Trophoblast cell (in vitro differentiated cells and primary cell): ENCODE results near the gene NQO2.

Source experiments
- DNase-seq, 2 donors: peaks; one replicate each; pipeline ENCODE4 v3.0.0-alpha.2; 2016
- H2AFZ ChIP-seq: 2 replicates; pipeline ENCODE4 v1.6.1; 2013; ENCODE audit warnings: low read length, moderate library complexity, mild to moderate bottlenecking; ENCODE audit not compliant: insufficient read depth, poor library complexity
- H2AK5ac ChIP-seq: 2 replicates; pipeline ENCODE4 v1.6.1; 2013; ENCODE audit warnings: mild to moderate bottlenecking, low read length
- H2BK120ac ChIP-seq: 2 replicates; pipeline ENCODE4 v1.6.1; 2013; ENCODE audit warnings: low read length, mild to moderate bottlenecking, moderate library complexity; ENCODE audit not compliant: insufficient read depth, poor library complexity
- H2BK12ac ChIP-seq: 2 replicates; pipeline ENCODE4 v1.6.1; 2013; ENCODE audit warnings: mild to moderate bottlenecking, low read length, moderate library complexity
- H2BK5ac ChIP-seq: 2 replicates; pipeline ENCODE4 v1.6.1; 2013; ENCODE audit warnings: low read length, low read depth, moderate library complexity, mild to moderate bottlenecking; ENCODE audit not compliant: poor library complexity
- H3K14ac ChIP-seq: 2 replicates; pipeline ENCODE4 v1.6.1; 2013; ENCODE audit warnings: mild to moderate bottlenecking, low read length
- H3K18ac ChIP-seq: 2 replicates; pipeline ENCODE4 v1.6.1; 2013; ENCODE audit warnings: mild to moderate bottlenecking, low read length
- H3K23ac ChIP-seq: 2 replicates; pipeline ENCODE4 v1.6.1; 2013; ENCODE audit warnings: low read length
- H3K27ac ChIP-seq: 2 replicates; pipeline ENCODE4 v1.5.1; 2013; ENCODE audit warnings: low read depth, mild to moderate bottlenecking, inconsistent platforms, low read length, moderate library complexity
- H3K27me3 ChIP-seq: 2 replicates; pipeline ENCODE4 v1.6.1; 2013; ENCODE audit warnings: inconsistent platforms, mild to moderate bottlenecking, low read length, moderate library complexity; ENCODE audit not compliant: insufficient read depth
- H3K36me3 ChIP-seq, 2 experiments: 1 replicate in 1 of 2; 2 replicates in 1 of 2; pipeline ENCODE4 v1.6.1; 2013; ENCODE audit warnings: low read length in 2 of 2, mild to moderate bottlenecking in 2 of 2, moderate library complexity in 1 of 2; ENCODE audit not compliant: insufficient read depth in 2 of 2, control insufficient read depth in 1 of 2
- H3K4ac ChIP-seq: 2 replicates; pipeline ENCODE4 v1.6.1; 2013; ENCODE audit warnings: low read depth, mild to moderate bottlenecking, low read length, moderate library complexity
- H3K4me1 ChIP-seq, 2 experiments: 1 replicate in 1 of 2; 2 replicates in 1 of 2; pipeline ENCODE4 v1.6.1; 2013; ENCODE audit warnings: low read length in 2 of 2, mild to moderate bottlenecking in 2 of 2, moderate library complexity in 1 of 2; ENCODE audit not compliant: insufficient read depth in 2 of 2, control insufficient read depth in 1 of 2
- H3K4me2 ChIP-seq: 2 replicates; pipeline ENCODE4 v1.6.1; 2013; ENCODE audit warnings: inconsistent platforms, mild to moderate bottlenecking, low read length, moderate library complexity
- H3K4me3 ChIP-seq: 2 replicates; pipeline ENCODE4 v1.5.1; 2013; ENCODE audit warnings: mild to moderate bottlenecking, low read depth, low read length, inconsistent platforms
- H3K79me1 ChIP-seq: one replicate; pipeline ENCODE4 v1.6.1; 2013; ENCODE audit warnings: low read length
- H3K79me2 ChIP-seq: 2 replicates; pipeline ENCODE4 v1.6.1; 2013; ENCODE audit warnings: low read length, mild to moderate bottlenecking; ENCODE audit not compliant: control insufficient read depth, insufficient read depth, poor library complexity
- H3K9ac ChIP-seq: 2 replicates; pipeline ENCODE4 v1.6.1; 2013; ENCODE audit warnings: mild to moderate bottlenecking, low read length
- H3K9me3 ChIP-seq: 2 replicates; pipeline ENCODE4 v1.6.1; 2013; ENCODE audit warnings: low read depth, mild to moderate bottlenecking, control low read depth, inconsistent platforms, low read length; ENCODE audit not compliant: insufficient read depth
- H4K12ac ChIP-seq: 2 replicates; pipeline ENCODE4 v1.6.1; 2013; ENCODE audit warnings: low read depth, mild to moderate bottlenecking, low read length, moderate library complexity
- H4K8ac ChIP-seq: 2 replicates; pipeline ENCODE4 v1.6.1; 2013; ENCODE audit warnings: low read depth, mild to moderate bottlenecking, low read length, moderate library complexity
- H4K91ac ChIP-seq: one replicate; pipeline ENCODE4 v1.6.1; 2013; ENCODE audit warnings: low read depth, mild to moderate bottlenecking, low read length, moderate library complexity
- WGBS: extraction: QIAGEN DNeasy Blood & Tissue Kit; methylation state at CpG from one replicate; pipeline ENCODE4 v1.1.7; 2013; ENCODE audit warnings: missing lambda C conversion rate; ENCODE audit not compliant: insufficient read length, insufficient coverage; ENCODE audit errors: extremely low coverage; 5-methylcytosine and 5-hydroxymethylcytosine counted together

The NQO2 gene

DNA sequence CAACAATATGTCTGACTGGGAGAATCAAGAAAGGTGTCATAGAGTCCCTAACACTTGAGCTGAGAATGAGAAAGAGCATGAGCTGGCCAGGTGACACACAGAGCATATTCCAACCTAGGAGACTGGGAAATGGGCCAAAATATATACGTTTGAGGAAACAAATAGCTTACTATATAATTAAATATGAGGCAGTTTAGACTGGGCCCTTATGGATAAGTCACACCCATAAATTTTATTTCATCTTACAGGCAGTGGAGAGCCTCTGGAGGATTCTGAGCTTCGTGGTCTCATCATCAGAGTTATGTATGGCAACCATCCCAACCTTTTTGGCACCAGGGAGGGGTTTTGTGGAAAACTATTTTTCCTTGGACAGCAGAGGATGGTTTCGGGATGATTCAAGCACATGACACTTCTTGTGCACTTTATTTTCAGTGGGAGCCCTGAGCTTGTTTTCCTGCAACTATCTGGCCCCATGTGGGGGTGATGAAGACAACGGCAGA, 12.9 kb upstream of the NQO2 start:
- H3K4me2 ChIP-seq = no peak overlapping the region
- H4K91ac ChIP-seq = no peak overlapping the region
- no peak overlapping the region for H3K23ac ChIP-seq
- peak in 1 of 2 donors; percentile 3 for DNase-seq
- no peak overlapping the region for H4K8ac ChIP-seq
- H2BK5ac ChIP-seq = no peak overlapping the region
- no peak overlapping the region for H3K18ac ChIP-seq
- peaks cover 2% of the 10 kb centered on the region for H3K79me2 ChIP-seq
- WGBS = no CpG with 5 or more reads among the region's 4 CpGs
- H3K36me3 ChIP-seq = no peaks in the 10 kb centered on the region
- no peak overlapping the region for H2AFZ ChIP-seq
- no peak overlapping the region for H3K14ac ChIP-seq
- H3K79me1 ChIP-seq = peaks cover 14% of the 10 kb centered on the region
- no peak overlapping the region for H3K27ac ChIP-seq
- no peak overlapping the region for H4K12ac ChIP-seq
- H3K4me3 ChIP-seq = no peak overlapping the region
- H3K9me3 ChIP-seq = peaks cover 3% of the 10 kb centered on the region
- no peak overlapping the region for H3K4ac ChIP-seq
- H3K27me3 ChIP-seq = no peaks in the 10 kb centered on the region
- H3K9ac ChIP-seq = no peak overlapping the region
- peaks cover 5 to 8% of the 10 kb centered on the region in 2 experiments for H3K4me1 ChIP-seq
- H2BK12ac ChIP-seq = no peak overlapping the region
- H2AK5ac ChIP-seq = no peak overlapping the region
- H2BK120ac ChIP-seq = no peak overlapping the region

DNA sequence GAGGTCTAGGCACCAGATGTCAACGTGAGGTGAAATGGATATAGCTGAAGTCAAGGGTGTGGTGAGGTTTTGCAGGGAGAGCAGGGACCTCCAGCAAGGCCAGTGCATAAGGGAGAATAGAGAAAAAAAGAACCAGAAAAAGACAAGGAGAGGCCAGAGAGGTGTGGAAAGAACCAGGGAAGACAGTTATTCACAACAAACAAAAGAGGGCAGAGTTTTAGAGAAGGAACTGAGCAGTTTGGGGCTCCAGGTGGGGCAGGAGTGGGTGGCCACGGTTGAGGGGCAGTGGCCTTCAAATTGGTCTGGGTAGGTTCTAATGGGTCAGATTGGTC, 11.6 kb upstream of the NQO2 start:
- DNase-seq = no peak
- Histone ChIP-seq H2BK120ac (no peak overlapping the region), H3K27ac (peak overlapping the region; percentile 99), H3K4me2 (peak overlapping the region; percentile 87), H2AK5ac (no peak overlapping the region), H4K91ac (peak overlapping the region; percentile 58), H3K79me1 (peaks cover 14% of the 10 kb centered on the region), H2AFZ (peak overlapping the region; percentile 35), H3K27me3 (no peaks in the 10 kb centered on the region), H3K79me2 (peaks cover 2% of the 10 kb centered on the region), H3K14ac (no peak overlapping the region), H4K8ac (peak overlapping the region; percentile 75), H2BK5ac (peak overlapping the region; percentile 23), H3K9me3 (peaks cover 1% of the 10 kb centered on the region), H4K12ac (no peak overlapping the region), H3K4me1 (peaks cover 5 to 8% of the 10 kb centered on the region in 2 experiments), H3K4me3 (peak overlapping the region; percentile 78), H2BK12ac (no peak overlapping the region), H3K9ac (no peak overlapping the region), H3K18ac (no peak overlapping the region), H3K23ac (no peak overlapping the region), H3K36me3 (no peaks in the 10 kb centered on the region), H3K4ac (no peak overlapping the region)
- WGBS = no CpG with 5 or more reads among the region's 2 CpGs

- Histone ChIP-seq H3K4me3 (peak overlapping the region; percentile 78), H3K18ac (peak overlapping the region; percentile 62), H2AK5ac (no peak overlapping the region), H3K14ac (peak overlapping the region; percentile 76), H3K9me3 (peaks cover 1% of the 10 kb centered on the region), H3K4me1 (peaks cover 5 to 8% of the 10 kb centered on the region in 2 experiments), H3K79me1 (peaks cover 14% of the 10 kb centered on the region), H3K27ac (peak overlapping the region; percentile 99), H3K27me3 (no peaks in the 10 kb centered on the region), H3K79me2 (peaks cover 2% of the 10 kb centered on the region), H4K91ac (peak overlapping the region; percentile 89), H2BK120ac (peak overlapping the region; percentile 76), H3K36me3 (no peaks in the 10 kb centered on the region), H4K12ac (peak overlapping the region; percentile 37), H3K4me2 (peak overlapping the region; percentile 87), H4K8ac (peak overlapping the region; percentile 75), H3K4ac (peak overlapping the region; percentile 24), H2BK5ac (peak overlapping the region; percentile 77), H2BK12ac (no peak overlapping the region), H3K23ac (no peak overlapping the region), H3K9ac (peak overlapping the region; percentile 79), H2AFZ (peak overlapping the region; percentile 47)
- no CpG with 5 or more reads among the region's 64 CpGs for WGBS
- peak; percentile 98 for DNase-seq
Measured at GRCh38 chr6:2988426-2989331, 11.0 kb upstream of the NQO2 start.

DNA sequence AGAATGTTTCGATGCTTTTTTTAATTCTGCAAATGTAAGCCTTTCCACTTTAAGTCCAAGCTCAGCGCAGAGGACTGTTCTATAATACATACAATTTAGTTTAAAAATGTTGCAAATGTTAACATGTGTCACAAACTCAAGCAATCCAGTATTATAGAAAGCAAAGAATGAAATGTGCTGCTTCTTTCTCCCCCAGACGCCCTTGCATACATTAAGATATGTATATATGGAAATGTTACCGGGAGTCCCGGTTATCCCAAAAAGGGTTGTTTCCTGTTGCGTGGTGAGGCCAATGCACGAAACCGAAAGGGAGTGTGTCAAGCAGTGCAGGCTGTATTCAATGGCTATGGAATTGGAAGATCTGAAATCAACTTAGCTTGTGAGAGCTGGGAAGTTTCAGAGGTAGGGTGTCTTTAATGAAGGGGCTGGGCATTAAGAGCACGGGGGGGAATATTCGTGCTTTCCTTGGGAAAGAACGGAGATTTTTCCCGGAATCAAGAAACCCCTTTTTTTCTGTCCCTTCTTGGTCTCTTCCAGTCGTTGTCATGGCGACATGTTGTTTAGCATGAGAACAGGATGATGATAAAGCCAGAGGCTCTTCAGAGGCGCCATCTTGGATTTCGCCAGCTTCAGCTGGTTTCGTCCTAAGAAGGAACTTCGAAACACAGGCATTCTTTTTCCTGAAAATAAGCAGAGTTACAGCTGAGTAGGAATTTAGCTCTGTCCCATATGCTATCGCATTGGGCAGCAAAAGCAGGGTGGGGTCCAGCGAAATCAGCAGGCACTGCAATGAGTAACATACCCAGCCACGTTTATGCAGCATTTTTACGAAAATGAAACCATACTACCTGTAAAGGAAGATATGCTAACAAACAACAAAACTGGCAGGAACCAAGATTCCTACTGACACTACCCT, 10.1 kb upstream of the NQO2 start:
- Histone ChIP-seq H3K14ac (peak overlapping the region; percentile 78), H3K79me2 (peaks cover 2% of the 10 kb centered on the region), H2BK12ac (no peak overlapping the region), H2AK5ac (no peak overlapping the region), H2AFZ (peak overlapping the region; percentile 63), H3K9me3 (peaks cover 1% of the 10 kb centered on the region), H4K91ac (peak overlapping the region; percentile 89), H2BK5ac (peak overlapping the region; percentile 89), H3K27ac (peak overlapping the region; percentile 99), H3K79me1 (peaks cover 14% of the 10 kb centered on the region), H4K8ac (peak overlapping the region; percentile 93), H4K12ac (peak overlapping the region; percentile 78), H3K4me3 (peak overlapping the region; percentile 78), H3K9ac (peak overlapping the region; percentile 83), H3K36me3 (no peaks in the 10 kb centered on the region), H3K4me1 (peaks cover 5 to 8% of the 10 kb centered on the region in 2 experiments), H3K4ac (peak overlapping the region; percentile 85), H3K27me3 (no peaks in the 10 kb centered on the region), H3K4me2 (peak overlapping the region; percentile 87), H3K18ac (peak overlapping the region; percentile 79), H3K23ac (no peak overlapping the region), H2BK120ac (peak overlapping the region; percentile 75)
- WGBS = no CpG with 5 or more reads among the region's 22 CpGs
- DNase-seq = peak; percentile 92 to 99
